Measurements from ENCODE around the gene ACOT7.
"Not testable (repeated sequence)": the region's sequence is repeated elsewhere in the genome, so short reads cannot be mapped to it uniquely, and the experiment has no call there.

GRCh38 chr1:6437012-6437700 lies 43.6 kb upstream of the ACOT7 start:
- TF ChIP-seq, protein P1, sequence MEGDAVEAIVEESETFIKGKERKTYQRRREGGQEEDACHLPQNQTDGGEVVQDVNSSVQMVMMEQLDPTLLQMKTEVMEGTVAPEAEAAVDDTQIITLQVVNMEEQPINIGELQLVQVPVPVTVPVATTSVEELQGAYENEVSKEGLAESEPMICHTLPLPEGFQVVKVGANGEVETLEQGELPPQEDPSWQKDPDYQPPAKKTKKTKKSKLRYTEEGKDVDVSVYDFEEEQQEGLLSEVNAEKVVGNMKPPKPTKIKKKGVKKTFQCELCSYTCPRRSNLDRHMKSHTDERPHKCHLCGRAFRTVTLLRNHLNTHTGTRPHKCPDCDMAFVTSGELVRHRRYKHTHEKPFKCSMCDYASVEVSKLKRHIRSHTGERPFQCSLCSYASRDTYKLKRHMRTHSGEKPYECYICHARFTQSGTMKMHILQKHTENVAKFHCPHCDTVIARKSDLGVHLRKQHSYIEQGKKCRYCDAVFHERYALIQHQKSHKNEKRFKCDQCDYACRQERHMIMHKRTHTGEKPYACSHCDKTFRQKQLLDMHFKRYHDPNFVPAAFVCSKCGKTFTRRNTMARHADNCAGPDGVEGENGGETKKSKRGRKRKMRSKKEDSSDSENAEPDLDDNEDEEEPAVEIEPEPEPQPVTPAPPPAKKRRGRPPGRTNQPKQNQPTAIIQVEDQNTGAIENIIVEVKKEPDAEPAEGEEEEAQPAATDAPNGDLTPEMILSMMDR (IDR thresholded peaks at IDR 0.05; ENCODE audit: poor library complexity): not testable (repeated sequence)
- not testable (repeated sequence) for TF ChIP-seq EZH2 (IDR thresholded peaks at IDR 0.05; ENCODE audit: borderline replicate concordance)
